GM19452 (cell line): ENCODE measurements around the gene BBC3.

Experiments used
- ATAC-seq: cut with Tn5 transposase; IDR thresholded peaks from one replicate; pipeline ENCODE4 v1.9.1; 2021; ENCODE audit not compliant: unreplicated experiment

The BBC3 gene

DNA sequence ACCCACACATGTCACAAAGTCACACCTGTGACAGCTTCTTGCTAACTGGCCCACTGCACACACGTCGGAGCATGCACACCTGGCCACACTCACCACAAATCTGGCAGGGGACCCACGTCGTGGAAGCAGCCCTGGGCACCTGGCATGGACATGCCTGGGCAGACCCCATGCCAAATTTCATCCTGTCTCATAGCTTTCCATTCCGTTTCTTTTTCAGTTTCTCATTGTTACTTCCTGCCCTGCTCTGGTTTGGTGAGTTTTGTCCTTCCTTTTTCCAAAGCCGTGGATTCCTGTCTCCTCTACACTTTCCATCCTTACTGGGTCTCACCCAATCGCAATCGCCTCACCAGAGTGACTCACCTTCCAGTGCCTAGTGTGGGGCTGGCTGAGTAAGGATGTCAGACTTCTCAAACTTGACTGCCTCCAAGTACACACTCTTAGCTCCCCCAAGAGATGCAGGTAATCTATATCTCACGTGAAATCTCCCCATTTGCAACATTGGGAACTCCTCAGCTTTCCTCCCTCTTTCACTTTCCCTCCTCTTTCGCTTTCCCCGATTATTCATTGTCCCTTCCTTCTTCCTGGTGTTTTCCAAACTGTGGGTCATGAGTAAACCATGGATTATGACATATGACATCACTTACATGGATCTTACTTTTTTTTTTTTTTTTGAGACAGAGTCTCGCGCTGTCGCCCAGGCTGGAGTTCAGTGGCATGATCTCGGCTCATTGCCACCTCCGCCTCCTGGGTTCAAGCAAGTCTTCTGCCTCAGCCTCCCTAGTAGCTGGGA, 1.6 kb upstream of the BBC3 start:
- no peak for ATAC-seq

DNA sequence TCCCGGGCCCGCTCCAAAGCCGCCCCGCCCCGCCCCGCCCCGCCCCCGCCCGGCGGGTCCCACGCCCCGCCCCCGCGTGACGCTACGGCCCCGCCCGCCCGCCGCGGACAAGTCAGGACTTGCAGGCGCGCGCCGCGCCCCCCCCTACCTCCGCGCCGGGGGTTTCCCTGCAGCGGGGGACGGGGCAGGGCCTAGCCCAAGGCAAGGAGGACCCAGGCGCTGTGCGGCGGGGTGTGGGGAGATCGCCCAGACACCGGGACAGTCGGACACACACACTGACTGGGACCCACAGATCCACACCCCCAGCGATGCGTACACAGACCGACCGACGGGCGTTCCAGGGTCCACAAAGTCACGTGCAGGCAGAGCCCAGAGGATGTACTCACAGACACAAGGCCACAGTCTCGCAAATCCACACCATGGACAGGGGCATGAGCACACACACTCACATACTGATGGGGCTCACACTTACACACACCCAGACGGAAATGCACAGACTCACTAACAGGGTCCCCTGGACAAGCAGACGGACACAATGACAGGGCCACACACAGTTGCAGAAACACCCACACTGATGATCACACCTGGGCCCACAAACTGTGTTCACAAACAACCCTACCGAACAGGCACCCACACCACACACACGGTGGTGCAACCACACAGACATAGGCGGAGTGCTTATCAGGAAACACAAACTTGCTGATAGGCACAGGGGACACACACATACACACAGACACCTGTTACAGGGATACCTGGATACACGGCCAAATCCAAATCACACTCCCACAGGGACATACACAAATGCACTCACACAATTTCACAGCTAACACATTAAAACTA, 436 bp upstream of the BBC3 start:
- no peak for ATAC-seq

DNA sequence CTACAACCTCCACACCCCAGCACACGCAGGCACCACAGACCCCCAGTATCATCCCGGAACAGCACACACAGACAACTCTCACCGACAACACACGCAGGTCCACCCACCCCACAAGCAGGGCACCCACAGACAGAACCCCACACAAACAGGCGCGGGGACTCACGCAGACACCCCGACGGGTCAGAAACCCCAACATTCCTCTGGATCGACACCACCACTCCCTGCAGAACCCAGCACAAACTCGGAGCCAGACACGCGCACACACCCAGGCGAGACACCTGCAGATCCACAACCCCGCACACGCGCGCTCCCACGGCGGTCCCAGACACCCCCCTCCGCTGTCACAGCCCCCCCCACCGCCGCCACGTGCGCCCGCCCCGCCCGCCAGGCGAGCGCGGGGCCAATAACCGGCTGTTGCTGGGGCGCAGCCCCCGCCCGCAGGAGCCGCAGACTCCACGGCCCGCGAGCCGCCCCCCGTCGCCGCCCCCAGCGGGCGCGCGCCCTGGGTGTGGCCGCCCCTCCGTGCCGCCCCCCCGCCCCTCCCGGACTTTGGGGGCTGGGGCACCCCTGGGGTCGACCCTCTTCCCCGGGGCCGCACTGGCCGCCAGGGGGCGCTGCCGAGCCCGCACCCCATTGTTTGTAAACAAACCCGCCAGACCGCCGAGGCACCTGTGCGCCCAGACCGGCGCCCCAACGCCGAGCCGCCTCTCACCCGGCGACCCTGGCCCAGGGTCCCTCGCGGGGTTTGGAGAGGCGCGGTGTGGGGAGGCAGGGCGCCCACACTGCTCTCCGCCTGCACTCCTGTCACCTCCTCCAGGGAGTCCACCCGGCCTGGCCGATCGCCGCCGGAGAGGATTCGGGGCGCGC, 712 bp downstream of the BBC3 start:
- ATAC-seq = no peak

DNA sequence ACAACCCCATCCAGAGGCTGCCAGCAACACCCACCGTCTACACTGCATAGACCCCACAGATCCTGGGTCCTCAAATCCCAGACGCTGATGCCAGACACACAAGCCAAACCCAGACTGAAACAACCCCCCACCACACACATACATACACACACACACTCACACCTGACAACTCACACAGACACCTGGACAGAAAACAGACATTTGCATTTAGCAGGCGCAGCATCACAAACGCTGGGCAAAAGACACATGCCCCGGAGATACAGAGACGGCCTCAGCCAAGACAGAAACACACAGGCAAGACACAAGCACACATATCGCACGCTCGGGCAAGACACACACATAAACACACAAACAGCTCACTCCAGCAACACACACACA, 1.3 kb downstream of the BBC3 start:
- ATAC-seq = no peak

DNA sequence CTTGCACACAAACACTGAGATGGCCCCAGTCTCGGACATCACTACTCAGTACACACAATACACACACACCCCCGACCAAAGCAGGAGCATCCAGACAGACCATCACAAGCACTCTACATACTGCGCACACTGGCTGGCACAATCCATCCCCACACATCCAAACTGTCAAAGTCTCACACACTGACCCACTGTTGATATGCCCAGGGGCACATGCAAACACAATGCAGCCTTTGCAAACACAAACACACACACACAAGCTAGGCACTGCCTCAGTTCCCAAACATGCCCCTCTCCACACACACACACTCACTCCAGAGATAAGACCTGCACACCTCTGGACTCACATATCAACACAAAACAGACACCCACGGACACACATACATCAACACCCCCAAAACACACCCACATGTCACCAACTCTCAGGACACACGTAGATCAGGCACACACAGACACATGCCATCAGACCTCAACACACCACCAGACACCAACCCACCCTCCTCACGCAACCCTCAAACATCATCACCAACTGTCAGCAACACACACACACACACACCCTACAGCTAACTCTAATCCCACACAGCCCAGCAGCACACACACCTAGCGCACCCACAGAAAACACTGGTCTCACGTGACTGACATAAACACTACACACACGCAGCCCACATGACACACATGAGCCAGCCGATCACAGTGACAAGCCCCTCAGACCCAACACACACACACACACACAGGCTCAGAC, 1.9 kb downstream of the BBC3 start:
- ATAC-seq = no peak

DNA sequence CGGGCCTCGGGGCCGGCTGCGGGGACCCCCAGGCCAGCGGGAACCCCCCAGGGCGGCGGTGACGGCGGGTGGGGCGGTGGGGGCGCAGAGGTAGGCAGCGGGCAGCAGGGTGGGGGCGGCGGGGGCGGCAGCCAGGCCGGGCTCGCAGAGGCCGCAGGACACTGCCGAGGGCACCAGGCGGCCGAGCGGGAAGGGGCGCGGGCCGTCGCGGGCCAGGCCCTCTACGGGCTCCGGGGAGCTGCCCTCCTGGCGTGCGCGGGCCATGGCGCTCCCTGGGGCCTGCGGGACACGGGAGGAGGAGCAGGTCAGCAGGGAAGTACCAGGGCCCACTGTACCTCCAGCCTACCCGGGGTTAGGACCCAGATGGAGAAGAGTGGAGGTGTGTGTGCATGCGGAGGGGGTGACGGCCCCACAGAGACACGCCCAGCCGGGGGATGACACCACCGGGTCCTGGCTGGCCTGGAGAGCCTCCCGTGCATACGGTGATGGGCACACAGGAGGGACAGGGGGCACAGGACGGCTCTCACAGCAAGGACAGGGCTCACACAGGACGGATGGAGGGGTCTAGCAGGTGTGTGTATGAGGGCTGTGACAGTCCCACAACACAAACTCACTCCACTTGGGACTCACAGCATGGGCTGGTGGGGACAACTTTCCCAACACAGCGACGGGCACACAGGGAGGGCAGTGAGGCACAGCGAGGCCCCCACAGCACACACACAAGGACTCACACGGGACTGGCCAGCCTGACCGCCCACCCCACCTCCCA, 2.6 kb downstream of the BBC3 start:
- no peak for ATAC-seq

DNA sequence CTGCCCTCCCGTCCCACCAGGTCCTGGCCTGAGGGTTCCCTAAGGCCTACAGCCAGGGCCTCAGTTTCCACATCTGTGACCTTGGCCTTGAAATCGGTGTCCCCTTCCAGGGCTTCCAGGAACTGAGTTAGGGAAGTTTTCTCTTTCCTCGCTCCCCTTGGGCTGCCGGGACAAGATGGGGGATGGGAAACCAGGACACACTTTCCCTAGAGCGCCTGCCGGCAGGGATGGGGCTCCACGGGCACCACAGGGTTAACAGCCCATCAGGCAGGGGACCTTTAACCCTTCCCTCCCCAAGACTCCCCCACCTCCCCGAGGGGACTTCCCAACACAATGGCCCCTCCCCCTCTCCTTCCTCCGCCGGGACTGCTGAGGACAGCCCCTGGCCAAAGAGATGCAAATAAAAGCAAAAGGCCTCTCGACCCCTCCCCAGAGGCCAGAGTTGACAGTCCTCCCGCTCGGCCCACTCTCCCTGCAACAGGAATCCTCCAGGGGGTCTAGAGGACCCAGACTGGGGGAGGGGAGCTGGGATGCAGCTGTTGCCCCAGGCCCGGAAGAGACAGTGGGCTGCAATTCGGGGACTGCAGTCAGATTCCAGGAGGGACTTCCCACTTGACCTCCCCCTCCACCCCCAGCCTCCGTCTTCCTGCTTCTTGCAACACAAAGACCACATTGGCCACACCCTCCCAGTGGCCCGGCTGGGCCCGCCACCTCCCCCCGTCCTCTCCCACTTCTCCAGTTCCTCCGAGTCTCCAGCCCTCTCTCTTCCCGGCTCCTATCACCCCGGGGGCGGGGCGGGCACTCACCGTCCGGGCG, 3.4 kb downstream of the BBC3 start:
- no peak for ATAC-seq

DNA sequence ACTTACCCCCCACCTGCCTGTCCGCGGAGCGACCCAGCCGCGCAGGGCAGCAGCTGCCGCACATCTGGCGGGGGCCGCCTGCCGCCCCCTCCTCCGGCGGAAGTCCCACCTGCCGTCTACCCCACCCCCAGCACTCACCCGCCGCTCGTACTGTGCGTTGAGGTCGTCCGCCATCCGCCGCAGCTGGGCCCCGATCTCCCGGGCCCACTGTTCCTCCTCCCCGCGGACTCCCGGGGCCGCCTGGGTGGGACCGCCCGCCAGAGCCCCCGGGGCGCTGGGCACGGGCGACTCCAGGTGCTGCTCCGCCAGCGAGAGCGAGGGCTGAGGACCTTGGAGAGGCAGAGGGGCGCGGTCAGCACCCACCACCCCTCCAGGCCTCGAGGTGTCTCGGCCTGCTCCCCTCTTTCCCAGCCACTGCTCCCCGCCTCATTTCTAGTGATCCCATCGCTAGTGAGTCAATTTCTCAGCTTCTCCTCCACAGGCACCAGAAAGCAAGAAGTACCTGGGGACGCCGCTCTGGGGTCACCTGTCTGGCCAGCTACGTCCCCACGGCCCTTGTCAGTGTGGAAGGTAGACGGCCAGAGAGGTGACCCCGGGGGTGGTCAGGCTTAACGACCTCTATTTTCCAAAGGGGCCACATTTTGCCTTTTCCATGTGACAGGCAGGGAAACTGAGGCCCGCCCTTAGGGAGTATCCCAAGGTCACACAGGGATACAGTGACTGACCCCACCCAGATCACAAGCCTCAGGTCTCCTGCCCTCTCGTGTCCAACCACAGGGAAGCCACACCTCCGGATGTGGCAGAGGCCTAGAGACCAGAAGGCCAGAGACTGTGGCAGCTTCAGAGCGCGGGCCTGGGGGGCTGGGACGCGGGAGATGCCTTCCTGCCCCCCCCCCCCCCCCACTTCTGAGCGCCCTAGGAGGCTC, 4.3 kb downstream of the BBC3 start:
- ATAC-seq = peak; percentile 23

DNA sequence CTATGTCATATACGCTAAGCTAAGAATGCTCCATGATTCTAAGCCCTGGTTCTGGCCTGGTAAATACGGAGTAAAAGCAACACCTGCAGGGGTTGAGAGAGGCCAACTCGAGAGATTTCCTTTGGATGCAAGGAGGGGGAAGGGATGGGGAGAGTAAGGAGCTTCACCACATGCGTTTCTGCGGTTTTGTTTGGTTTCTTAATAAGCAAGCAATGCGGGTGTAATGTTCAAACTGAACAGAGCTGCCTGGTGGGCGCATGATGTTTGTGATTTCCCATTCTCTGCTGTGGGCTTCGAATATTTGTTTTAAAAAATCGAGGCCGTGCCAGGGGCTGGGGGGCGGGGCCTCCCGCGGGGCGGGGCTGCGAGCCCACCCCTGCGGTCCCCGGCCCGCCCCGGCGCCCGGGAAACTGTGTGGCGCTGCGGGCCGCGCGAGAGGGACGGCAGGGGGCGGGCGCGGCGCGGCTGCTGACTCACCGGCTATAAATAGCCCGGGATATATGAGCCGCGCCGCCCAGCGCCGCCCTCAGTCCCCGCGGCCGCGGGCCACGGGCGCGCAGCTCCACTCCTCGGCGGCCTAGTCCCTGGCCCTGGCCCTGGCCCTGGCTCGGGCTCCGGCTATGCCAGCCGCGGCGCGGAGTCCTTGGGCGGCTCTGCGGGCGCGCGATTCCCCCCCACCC, 5.1 kb downstream of the BBC3 start:
- ATAC-seq = peak; percentile 40

DNA sequence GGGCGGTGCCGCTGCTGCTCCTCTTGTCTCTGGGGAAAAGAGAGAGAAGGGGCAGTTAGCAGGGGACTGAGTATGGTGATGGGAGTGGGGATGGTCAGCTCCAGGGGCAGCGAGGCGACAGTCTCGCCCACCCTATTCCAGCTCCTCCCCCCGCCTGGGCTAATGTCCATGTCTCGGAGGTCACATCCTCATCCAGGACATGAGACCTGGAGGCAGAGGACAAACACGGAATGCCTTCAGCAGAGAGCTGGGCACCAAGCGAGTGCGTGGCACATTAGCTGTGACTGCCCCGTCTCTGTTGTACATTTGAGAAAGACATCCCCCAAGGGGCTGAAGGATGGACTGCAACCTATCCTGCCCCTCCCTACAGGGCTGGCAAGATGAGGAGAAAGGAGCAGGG, 9.1 kb downstream of the BBC3 start:
- no peak for ATAC-seq

DNA sequence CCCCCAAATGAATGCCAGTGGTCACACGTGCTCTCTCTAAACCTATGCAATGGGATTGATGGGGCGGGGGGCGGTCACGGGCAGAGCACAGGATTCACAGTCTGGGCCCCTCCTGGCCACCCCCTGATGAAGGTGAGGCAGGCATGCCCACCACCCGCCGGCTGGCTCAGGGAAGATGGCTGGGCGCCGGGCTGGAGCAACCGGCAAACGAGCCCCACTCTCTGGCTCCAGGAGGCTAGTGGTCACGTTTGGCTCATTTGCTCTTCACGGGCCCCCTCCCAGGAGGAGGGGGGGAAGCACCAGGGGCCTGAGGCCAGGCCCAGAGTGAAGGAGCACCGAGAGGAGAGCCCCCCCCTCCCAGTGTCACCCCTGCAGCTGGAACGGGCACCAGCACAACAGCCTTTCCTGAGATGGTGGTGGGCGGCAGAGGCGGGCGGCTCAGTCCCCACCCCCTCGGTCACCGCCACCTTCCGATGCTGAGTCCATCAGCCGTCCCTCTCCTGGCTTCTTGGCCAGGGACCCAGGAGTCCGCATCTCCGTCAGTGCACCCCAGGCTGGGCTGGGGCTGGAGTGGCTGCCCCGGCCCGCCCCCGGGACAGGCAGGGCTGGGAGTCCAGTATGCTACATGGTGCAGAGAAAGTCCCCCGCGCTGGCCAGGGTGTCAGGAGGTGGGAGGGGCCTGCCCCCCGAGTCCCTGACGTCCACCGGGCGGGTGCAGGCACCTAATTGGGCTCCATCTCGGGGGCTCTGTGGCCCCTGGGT, 9.7 kb downstream of the BBC3 start:
- ATAC-seq = no peak

DNA sequence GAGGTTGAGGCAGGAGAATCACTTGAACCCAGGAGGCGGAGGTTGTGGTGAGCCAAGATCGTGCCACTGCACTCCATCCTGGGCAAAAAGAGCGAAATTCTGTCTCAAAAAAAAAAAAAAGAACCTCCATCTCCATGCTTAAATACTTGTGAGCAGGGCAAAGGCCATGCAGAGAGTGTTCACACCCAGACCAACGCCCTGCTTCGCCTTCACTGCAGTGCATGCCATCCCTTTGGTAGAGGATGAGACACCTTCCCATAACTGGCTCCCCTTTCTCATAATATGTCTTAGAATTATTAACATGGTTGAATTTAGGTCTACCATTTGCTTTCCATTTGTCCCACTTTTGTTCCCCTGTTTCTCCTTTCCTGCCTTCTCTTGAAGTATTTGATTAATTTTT, 15.4 kb downstream of the BBC3 start:
- ATAC-seq = no peak

DNA sequence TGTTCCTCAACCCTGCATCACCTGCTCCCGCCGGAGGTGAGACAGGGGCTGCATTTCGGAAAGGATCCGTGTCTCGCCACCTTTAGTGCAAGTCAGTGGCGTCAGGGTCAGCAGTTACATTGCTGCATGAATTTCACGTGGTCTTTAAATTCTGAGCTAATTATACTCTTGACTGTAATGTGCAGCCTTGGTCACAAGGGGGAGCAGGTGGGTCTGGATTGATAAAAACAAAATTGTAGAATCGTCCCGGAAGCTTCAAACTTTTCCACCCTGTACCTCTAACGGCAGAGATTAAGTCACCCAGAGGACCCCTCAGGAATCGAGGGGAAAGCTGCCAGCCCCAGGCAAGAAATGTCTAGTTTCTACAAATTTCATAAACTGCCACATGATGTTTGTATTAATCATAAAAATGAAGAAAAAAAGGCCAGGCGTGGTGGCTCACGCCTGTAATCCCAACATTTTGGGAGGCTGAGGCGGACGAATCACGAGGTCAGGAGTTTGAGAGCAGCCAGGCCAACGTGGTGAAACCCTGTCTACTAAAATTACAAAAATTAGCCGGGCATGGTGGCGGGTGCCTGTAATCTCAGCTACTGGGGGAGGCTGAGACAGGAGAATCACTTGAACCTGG, 20.2 kb downstream of the BBC3 start:
- no peak for ATAC-seq

DNA sequence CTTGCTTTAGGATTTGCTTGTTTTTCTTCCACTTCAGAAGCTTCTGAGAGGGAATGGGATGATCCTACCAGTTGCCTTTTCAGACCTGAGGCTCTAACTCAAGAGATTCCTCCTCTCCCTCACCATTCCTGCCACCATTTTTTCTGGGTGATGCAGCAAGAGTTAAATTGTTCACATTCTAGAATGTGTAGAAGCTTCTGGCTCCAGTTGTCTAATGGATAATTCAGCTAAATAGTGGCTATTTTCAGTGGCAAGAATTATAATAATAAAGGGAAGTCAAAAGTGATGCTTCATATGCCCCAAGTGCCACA, 20.9 kb downstream of the BBC3 start:
- ATAC-seq = no peak

DNA sequence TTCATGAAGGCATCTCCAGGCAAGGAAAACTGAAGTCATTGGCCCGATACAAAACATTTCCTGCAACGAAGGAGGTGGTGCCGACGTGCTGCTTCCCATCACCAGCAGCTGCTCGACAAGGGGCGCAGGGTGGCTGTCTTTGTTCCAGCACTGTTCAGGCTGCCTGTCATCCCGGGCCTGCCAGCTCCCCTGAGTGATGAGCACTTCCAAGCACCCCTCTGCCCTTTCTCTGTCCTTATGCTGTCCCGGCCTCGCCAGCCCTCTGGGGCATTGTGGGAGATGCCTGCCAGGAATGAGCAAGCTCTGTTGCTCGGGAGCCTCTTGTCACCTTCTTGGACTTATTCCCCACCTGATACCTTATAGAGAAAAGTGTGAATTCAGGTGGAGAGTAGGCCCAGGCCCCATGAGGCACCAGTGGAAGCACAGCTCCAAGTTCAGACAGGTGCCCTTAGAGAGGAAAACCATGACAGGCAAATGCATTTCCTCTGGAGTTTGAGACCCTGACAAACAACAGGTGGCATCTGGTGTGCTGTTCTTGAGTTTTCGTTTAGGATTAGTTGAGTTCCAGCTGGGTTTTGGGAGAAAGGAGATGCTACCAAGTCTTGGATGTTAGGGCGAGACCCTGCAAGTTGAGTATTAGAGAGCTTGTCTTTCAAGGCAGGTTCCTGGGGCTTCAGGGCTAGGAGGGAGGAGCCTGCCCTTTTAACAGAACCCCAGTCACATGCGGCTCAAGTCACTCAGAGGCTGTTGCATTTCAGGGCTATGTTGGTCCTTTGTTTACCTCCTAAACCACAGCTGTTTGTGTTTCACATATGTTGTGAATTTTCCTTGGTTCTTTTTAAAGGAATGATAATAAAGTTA, 21.4 kb downstream of the BBC3 start:
- no peak for ATAC-seq

DNA sequence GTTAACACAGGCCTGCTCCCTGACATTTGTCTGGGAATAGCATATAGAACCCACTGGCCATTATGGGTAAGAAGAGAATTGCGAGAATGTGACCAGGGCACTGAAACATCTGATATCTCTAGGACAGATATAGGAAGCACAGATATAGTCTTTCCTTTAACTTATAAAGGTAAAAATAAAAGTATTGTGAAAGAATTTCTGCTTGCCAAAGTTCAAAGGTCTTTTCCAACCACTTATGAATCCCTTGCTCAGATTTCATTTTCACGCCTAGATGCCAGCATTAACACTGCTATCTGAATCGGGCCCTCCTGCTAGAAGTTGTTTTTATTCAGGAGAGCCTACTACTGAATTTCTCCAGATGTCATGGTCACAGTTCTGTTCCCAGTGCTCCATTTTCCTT, 27.7 kb downstream of the BBC3 start:
- no peak for ATAC-seq
